T-helper 22 cell (primary cell): ENCODE results near the gene LCP2.

Source experiments
- DNase-seq: peaks from one replicate; pipeline ENCODE4 v3.0.0-alpha.2; 2020; ENCODE audit warnings: low read depth

Gene LCP2

DNA sequence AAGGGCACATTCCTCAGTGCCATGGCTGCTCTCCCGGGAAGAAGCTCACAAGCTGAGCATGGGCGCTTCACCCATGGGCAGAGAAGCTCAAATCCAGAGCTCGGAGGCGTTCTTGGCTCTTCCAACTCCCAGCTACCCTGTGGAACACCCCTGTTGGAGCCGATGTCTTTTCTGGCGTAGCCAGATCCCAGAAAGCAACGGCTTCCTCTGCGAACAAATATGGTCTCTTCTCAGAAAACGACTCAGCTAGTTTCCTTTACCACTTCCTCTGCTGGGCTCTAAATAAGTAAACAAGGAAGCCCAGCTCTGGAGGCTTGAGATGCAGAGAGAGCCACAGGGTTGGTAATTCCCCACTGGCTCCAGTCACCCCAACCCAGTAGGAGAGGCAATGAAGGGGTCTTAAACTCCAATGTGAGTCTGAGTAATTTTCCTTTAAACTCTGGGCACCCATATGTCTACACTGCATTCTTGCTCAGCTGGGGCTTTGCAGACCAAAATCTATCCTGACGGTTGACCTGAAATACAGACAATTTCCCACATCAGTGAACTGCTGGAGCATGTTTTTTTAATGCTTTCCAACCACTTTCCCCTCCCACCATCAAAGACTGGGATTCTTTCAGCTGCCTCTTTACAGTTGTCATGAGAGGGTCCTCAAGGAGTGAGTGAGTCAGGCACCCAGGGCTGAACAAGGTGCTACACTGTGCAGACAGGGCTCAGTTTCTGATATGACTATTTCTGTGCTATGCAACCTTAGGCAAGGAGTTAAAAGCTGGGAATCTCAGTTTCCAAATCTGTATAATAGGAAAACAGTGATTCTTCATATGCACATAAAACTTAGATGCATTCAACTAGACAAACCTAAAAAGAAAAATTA is at the start of gene LCP2:
LCP2 (minus strand) TSS at position 189 of the 874 bp plus-strand sequence; CDS start at position 23, 166 bp downstream.
- DNase-seq: peak; percentile 47

GRCh38 chr5:170347022-170347567 is 49.5 kb upstream of the LCP2 start:
- no peak for DNase-seq

DNA sequence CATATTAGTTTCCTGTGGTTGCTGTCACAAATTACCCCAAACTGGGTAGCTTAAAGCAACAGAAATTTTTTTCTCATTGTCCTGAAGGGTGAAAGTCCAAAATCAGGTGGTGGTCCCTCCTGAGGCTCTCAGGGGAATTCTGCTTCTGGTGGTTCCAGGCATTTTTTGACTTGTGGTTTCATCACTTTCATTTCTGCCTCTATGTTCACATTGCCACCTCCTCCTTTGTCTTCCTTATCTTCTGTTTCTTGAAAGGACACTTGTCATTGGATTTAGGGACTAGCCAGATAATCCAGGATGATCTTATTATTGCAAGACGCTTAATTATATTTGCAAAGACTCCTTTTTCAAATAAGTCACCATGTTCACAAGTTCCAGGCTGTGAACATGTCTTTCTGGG is 48.4 kb upstream of the LCP2 start:
- no peak for DNase-seq

- no peak for DNase-seq
Measured at GRCh38 chr5:170343177-170343576, 45.6 kb upstream of the LCP2 start.

- no peak for DNase-seq
Measured at GRCh38 chr5:170342153-170342725, 44.7 kb upstream of the LCP2 start.

DNA sequence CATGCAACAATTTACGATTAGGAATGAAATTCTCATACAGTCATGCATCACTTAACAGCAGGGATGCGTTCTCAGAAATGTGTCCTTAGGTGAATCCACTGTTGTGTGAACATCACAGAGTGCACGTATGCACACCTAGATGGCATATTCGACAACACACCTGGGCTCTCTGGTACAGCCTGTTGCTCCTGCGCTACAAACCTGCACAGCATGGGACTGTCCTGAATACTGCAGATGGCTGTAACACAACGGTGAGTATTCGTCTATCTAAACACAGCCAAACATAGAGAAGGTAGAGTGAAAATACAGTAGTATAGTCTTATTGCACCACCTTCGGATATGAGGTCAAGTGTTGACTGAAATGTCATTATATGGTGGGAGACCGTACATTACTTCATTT is 44.0 kb upstream of the LCP2 start:
- DNase-seq: no peak

DNA sequence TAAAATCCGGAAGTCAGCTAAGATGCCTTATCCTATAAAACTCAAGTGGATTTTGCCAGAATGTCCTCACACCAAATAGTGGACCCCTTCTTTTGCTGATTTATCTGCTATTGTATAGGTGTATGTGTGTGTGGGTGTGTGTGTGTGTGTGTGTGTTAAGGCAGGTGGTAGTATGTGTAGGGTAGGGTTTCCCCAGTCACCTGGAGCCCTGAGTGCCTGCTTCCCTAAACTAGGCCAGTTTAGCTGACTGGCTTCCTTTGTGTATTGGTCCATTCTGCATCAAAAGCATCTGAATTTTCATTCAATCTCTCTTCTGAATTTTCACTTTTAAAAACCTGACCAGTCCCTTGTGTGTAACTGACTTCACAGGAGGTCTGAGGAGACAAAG is 42.2 kb upstream of the LCP2 start:
- DNase-seq: no peak

- peak; percentile 33 for DNase-seq
Measured at GRCh38 chr5:170338933-170339779, 41.6 kb upstream of the LCP2 start.

GRCh38 chr5:170338291-170338690 is 40.7 kb upstream of the LCP2 start:
- no peak for DNase-seq

DNA sequence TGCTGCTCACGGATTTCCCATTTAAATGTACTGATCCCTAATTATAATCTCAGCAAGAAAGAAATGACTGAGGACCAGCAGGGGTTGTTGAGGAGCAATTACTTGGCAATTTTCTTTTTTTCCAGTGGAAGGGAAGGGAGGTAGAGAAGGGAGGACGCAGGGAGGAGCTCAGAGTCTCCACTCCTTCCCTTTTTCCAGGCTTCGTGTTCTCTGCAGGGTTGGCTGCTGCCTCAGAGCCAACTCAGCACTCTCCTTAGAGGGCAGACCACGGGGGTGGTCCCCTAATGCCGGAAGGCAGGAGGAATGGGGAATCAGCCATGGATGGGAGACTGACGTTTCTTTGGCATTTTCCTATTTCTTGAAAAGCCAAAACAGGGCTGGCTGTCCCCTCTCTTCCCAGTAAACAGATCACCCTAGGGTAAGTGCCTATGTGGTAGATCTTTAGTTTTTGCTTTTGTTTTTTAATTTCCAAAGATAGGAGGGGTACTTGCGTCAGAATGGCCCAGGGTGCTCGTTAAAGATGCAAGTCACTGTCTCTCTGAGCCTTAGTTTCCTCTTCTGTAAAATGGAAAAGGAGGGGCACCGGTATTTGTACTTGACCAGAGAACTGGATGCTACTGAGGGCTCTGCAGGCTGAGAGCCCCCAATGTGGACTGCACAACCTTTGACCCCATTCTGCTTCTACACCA is 39.6 kb upstream of the LCP2 start:
- DNase-seq: no peak

GRCh38 chr5:170336065-170336464 is 38.5 kb upstream of the LCP2 start:
- DNase-seq: no peak

- DNase-seq: no peak
Measured at GRCh38 chr5:170334626-170335025, 37.0 kb upstream of the LCP2 start.

DNA sequence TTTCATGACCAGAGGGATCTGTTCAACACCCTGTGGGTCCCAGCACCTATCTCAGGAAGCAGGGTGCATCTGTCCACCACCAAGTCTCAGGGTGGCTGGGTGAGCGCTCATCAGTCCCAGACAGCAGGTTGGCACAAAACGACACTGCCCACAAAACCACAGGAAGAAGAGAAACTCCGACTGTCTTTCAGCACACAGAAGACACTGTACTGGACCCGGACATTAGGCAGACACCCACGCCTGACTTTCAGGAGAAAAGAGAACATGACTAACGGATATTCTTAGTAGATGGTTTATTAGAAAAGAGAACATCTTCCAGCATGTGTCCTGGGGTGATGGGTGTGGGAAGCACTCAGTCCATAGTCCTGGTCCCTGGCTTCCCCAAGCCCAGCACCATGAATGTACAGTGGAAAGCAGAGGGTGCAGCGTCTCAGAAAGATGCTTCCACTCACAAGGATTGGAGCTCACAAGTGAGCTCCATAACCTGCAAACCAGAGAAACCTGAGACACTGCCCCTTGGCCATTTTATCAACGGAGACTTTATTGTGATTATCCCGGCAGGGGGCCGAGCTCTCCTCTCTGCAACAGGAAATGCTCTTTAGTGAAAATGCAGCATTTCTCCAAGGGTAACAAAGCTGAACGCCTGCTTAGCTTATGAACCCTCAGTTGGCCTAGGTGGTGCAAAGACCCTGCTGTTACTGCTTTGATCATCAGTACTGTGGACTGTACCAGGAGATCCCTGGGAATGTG is 35.8 kb upstream of the LCP2 start:
- peak; percentile 63 for DNase-seq

- no peak for DNase-seq
Measured at GRCh38 chr5:170332058-170332457, 34.5 kb upstream of the LCP2 start.

- DNase-seq: no peak
Measured at GRCh38 chr5:170330568-170331054, 33.0 kb upstream of the LCP2 start.

GRCh38 chr5:170329524-170329923 is 31.9 kb upstream of the LCP2 start:
- DNase-seq: no peak

- DNase-seq: no peak
Measured at GRCh38 chr5:170327829-170328228, 30.3 kb upstream of the LCP2 start.

- no peak for DNase-seq
Measured at GRCh38 chr5:170327168-170327567, 29.6 kb upstream of the LCP2 start.

DNA sequence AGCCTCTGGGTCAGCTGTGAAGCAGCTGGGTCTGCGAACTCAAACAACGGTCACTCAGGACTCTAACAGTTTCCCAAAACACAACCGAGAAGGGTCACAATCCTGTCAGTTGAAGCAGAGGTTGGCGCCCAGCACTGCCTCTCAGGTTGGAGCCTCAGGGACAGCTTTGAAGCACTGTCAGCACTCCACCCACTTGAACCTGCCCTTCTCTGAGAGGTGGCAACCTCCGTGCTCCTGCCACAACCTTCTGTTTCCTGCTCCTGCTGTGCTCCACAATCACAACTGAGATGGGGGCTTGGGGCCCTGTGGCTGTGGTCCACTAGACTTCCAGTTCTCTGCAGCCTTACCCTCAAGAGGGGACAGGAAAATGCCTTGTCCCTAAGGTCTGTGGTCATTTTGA is 21.7 kb upstream of the LCP2 start:
- no peak for DNase-seq

GRCh38 chr5:170317499-170317898 is 19.9 kb upstream of the LCP2 start:
- DNase-seq: no peak

GRCh38 chr5:170316937-170317336 is 19.4 kb upstream of the LCP2 start:
- DNase-seq: no peak
